AG09319 (cell line): ENCODE measurements around the gene ADORA2B.
"Not testable (repeated sequence)": the region's sequence is repeated elsewhere in the genome, so short reads cannot be mapped to it uniquely, and the experiment has no call there.

Experiments used
- DNase-seq: peaks from one replicate; pipeline ENCODE4 v3.0.0-alpha.2; 2010; ENCODE audit warnings: low read depth; ENCODE audit errors: extremely low read depth
- TF ChIP-seq, protein P1 (sequence below): IDR thresholded peaks from 2 replicates; pipeline ENCODE4 v1.5.1; 2011; ENCODE audit warnings: low read depth, mild to moderate bottlenecking, inconsistent platforms, low read length, moderate library complexity

ADORA2B gene

DNA sequence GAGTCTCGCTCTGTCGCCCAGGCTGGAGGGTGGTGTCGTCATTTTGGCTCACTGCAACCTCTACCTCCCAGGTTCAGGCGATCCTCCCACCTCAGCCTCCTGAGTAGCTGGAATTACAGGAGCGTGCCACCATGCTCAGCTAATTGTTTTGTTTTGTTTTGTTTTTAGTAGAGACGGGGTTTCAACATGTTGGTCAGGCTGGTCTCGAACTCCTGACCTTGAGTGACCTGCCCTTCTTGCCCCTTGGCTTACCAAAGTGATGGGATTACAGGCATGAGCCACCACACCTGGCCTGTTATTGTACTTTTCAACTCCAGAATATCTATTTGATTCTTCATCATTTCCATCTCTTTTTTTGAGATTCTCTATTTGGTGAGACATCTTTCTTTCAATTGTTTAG, 9.0 kb upstream of the ADORA2B start:
- TF ChIP-seq, protein P1, sequence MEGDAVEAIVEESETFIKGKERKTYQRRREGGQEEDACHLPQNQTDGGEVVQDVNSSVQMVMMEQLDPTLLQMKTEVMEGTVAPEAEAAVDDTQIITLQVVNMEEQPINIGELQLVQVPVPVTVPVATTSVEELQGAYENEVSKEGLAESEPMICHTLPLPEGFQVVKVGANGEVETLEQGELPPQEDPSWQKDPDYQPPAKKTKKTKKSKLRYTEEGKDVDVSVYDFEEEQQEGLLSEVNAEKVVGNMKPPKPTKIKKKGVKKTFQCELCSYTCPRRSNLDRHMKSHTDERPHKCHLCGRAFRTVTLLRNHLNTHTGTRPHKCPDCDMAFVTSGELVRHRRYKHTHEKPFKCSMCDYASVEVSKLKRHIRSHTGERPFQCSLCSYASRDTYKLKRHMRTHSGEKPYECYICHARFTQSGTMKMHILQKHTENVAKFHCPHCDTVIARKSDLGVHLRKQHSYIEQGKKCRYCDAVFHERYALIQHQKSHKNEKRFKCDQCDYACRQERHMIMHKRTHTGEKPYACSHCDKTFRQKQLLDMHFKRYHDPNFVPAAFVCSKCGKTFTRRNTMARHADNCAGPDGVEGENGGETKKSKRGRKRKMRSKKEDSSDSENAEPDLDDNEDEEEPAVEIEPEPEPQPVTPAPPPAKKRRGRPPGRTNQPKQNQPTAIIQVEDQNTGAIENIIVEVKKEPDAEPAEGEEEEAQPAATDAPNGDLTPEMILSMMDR, result no peak
- DNase-seq, result no peak

DNA sequence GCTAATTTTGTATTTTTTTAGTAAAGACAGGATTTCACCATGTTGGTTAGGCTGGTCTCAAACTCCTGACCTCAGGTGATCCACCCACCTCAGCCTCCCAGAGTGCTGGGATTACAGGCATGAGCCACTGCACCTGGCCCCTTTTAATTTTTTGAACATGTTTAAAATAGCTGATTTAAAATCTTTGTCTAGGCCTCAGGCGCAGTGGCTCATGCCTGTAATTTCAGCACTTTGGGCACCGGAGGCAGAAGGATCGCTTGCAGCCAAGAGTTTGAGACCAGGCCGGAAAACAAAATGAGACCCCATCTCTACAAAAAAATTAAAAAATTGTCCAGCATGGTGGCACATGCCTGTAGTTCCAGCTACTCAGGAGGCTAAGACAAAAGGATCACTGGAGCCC, 8.4 kb upstream of the ADORA2B start:
- DNase-seq, result not testable (repeated sequence)

DNA sequence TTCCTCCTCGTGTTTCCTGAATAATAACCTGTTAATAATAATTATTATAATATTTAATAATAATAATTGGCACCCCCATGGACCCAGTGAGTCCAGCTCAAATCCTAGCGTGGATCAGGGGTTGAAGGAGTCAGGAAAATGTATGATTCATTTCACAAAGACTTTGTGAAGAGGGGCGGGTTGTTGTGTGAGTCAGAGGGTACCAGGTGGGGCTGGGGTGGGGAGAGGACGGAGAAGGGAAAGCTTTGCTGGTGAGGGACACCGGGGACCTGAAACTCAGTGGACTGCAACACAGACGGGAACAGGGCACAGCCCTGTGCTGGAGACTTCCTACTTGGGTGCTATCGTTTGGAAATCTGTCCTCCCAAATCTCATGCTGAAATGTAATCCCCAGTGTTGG, 3.1 kb upstream of the ADORA2B start:
- TF ChIP-seq, protein P1, result no peak
- DNase-seq, result no peak

DNA sequence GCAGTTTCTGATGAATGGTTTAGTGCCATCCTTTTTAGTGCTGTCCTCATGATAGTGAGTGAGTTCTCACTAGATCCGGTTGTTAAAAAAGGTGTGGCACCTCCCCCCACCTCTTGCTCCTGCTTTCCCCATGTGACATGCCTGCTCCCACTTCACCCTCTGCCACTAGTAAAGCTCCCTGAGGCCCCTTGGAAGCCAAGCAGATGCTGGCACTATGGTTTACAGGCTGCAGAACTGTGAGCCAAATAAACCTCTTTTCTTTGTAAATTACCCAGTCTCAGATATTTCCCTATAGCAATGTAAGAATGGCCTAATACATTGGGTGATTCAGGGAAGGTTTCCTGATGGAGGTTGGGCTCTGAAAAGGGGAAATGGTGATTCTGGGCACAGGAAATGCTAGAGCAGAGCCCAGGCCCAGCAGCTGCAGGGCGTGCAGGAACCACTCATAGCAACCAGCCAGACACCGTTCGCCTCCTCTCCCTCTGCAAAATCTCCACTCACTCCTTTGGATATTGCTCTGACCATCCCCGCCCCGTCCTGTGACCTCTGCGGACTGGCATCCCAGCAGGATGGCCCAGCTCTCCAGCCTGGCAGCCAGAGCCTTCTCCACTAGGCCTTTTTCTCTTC, 2.6 kb upstream of the ADORA2B start:
- DNase-seq, result no peak
- TF ChIP-seq, protein P1, result no peak

DNA sequence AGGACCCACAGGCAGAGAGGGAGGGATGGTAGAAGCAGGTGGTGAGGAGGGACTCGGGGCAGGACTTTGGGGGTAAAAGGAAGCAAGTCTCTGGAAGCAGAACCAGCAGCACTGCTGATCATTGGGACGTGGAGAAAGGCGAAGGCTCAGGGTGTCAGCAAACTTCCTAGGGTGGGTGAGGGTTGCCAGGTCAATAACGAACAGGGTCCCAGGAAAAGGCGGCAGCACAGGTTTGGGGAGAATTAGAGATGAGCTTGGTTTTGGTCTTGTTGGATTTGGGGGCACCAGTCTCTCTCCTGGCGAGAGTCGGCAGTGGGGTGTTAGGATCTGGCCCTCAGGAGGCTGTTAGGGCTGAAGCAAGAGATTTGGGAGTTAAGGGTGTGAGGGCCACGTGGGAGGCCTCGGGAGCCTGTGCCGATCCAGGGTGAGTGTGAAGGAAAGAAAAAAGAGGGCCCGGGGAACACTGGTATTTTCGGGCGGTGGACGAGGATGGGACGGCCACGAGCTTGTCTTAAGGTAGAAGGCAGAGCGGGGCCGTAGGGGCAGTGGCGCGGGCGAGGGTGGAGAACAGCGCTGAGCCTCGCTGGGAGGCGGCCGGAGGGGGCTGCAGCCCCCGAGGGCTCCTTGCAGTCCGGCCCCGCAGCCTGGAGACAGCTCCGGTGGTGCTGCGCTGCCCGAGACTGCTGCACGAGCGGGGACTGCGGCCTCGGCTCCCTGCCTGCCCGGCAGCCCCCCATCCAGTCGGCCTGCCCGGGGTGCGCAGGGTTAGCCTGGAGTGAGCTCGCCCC, 765 bp upstream of the ADORA2B start:
- no peak for DNase-seq
- TF ChIP-seq, protein P1, result no peak

DNA sequence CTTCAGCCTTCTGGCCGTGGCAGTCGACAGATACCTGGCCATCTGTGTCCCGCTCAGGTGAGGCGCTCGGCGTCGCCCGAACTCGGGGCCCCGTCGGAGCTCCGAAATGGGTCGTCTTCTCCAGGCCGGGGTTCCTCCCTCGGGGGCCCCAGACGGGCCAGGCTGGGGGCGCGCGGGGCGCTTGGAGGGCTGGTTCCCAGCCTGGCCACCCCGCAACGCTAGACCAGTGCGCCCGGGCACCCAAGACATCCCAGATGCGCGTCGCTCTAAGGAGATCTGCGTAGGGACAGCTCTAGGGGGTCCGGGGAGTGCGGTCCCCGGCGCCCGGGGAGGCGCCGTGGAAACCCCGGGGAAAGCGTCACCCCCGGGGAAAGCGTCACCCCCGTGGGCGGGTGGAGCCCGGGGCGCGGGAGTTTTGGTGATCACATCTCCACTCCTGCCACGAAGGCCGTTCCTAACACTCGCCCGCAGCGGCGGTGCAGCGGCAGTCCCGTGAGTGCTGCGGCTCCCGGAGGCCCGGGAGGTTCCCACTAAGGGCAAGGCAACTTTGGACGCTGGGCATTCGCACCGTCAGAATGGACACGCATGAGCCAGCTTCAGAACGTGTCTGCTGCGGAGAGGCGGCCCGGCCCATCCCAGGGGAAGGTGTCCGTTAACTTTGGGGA, 729 bp downstream of the ADORA2B start:
- no peak for DNase-seq
- TF ChIP-seq, protein P1, result no peak

DNA sequence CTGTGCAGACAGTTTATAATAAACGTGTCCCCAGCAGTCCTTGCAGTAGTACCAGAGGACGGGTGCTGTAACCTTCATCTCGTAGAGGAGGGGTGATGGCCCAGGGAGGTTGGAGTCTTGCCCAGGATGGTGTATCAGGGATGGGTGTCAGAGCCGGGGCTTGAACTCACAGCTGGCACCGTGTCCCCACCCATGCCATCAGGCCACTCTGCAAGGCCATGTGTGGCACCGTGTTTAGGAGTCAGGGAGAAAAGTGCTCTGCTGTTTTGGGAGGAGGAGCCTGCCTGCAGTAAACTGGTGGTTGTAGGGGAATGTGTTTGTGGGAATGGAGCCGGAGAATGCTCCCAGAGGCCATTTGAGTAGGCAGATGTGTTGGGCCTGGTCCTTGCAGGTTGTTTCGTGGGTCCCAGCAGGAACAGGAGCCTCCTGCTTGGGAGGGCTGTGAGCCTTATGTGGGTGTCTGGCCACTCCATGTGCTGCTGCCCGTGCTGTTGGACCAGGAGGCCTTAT, 1.7 kb downstream of the ADORA2B start:
- TF ChIP-seq, protein P1, result no peak
- no peak for DNase-seq
